Measurements from ENCODE around the gene OTOF. TPM values are rescaled to one million over a fixed set of nuclear protein-coding genes. Genes with fewer than 3 reads are reported as not detected.
A peak's percentile ranks its signal among the peaks of the same experiment; 100 is the strongest.

The OTOF gene
- total RNA-seq, 1 experiment from 2014 or later = not detected

GRCh38 chr2:26471766-26472706 is 5.9 kb downstream of the OTOF start:
- no peak for DNase-seq
- TF ChIP-seq CTCF (conservative IDR thresholded peaks at IDR 0.05) (0 out of 2 replicates have a peak, but pooled peaks have one; percentile 22), EZH2 (IDR thresholded peaks at IDR 0.05; ENCODE audit: low read depth) (no peak)
- no TSS peak for BruUV-seq (replicated peaks)
- Histone ChIP-seq H3K4me3 (no peak overlapping the region), H3K4me2 (no peak overlapping the region), H3K4me1 (replicated peaks; ENCODE audit: insufficient read depth) (no peaks in the 10 kb centered on the region), H3K36me3 (ENCODE audit: low read depth) (no peaks in the 10 kb centered on the region), H3K9me2 (ENCODE audit: insufficient read depth) (no peaks in the 10 kb centered on the region), H3K79me2 (ENCODE audit: low read depth) (no peaks in the 10 kb centered on the region), H3K27ac (no peak overlapping the region), H3F3A (ENCODE audit: insufficient read depth, low read depth) (peaks cover 12% of the 10 kb centered on the region; the same call in 1 of the 2 replicates), H3K9me3 (ENCODE audit: insufficient read depth, low read depth) (peaks cover 18% of the 10 kb centered on the region), H2AFZ (no peak overlapping the region), H4K20me1 (ENCODE audit: insufficient read depth) (no peaks in the 10 kb centered on the region), H3K27me3 (ENCODE audit: insufficient read depth, low read depth) (no peaks in the 10 kb centered on the region)
- ChIA-PET POLR2A (ENCODE audit: unreplicated experiment) (no interaction called here), CTCF (no interaction called here)
- intact Hi-C loops (cut with micrococcal nuclease; ENCODE audit: unreplicated experiment) = no loop called here

- peaks cover 18% of the 10 kb centered on the region for H3K9me3 ChIP-seq (ENCODE audit: insufficient read depth, low read depth)
- no peak overlapping the region for H3K4me3 ChIP-seq
- H3K4me2 ChIP-seq = no peak overlapping the region
- H2AFZ ChIP-seq = no peak overlapping the region
- no peaks in the 10 kb centered on the region for H4K20me1 ChIP-seq (ENCODE audit: insufficient read depth)
- H3K27ac ChIP-seq = no peak overlapping the region
- H3K9me2 ChIP-seq (ENCODE audit: insufficient read depth) = no peaks in the 10 kb centered on the region
- CTCF ChIA-PET = no interaction called here
- TF ChIP-seq CTCF (conservative IDR thresholded peaks at IDR 0.05) (no peak), EZH2 (IDR thresholded peaks at IDR 0.05; ENCODE audit: low read depth) (no peak)
- no peaks in the 10 kb centered on the region for H3K36me3 ChIP-seq (ENCODE audit: low read depth)
- intact Hi-C loops (cut with micrococcal nuclease; ENCODE audit: unreplicated experiment) = no loop called here
- H3K79me2 ChIP-seq (ENCODE audit: low read depth) = no peaks in the 10 kb centered on the region
- no TSS peak for BruUV-seq (replicated peaks)
- H3K4me1 ChIP-seq (replicated peaks; ENCODE audit: insufficient read depth) = 0 out of 2 replicates have a peak, but pooled peaks cover 5% of the 10 kb centered on the region
- POLR2A ChIA-PET (ENCODE audit: unreplicated experiment) = no interaction called here
- H3K27me3 ChIP-seq (ENCODE audit: insufficient read depth, low read depth) = no peaks in the 10 kb centered on the region
- peaks cover 12% of the 10 kb centered on the region; the same call in 1 of the 2 replicates for H3F3A ChIP-seq (ENCODE audit: insufficient read depth, low read depth)
- DNase-seq = no peak
Observed at GRCh38 chr2:26471289-26471688, 6.6 kb downstream of the OTOF start.

- no peak overlapping the region for H3K4me3 ChIP-seq
- CTCF ChIA-PET = interaction anchor here (0.7 kb wide), 1 partner anchor 118 kb away, joined by 3 read pairs; no protein-coding TSS in a partner anchor
- POLR2A ChIA-PET (ENCODE audit: unreplicated experiment) = no interaction called here
Observed at GRCh38 chr2:26470601-26471260, 7.2 kb downstream of the OTOF start.

More at GRCh38 chr2:26470601-26471260, 7.2 kb downstream of the OTOF start:
- H3K27ac ChIP-seq = no peak overlapping the region
- H3F3A ChIP-seq (ENCODE audit: insufficient read depth, low read depth) = peaks cover 11% of the 10 kb centered on the region; the same call in 1 of the 2 replicates
- H3K9me3 ChIP-seq (ENCODE audit: insufficient read depth, low read depth) = peaks cover 18% of the 10 kb centered on the region
- H3K4me1 ChIP-seq (replicated peaks; ENCODE audit: insufficient read depth) = 0 out of 2 replicates have a peak, but pooled peaks cover 5% of the 10 kb centered on the region
- H4K20me1 ChIP-seq (ENCODE audit: insufficient read depth) = no peaks in the 10 kb centered on the region
- BruUV-seq (replicated peaks) = no TSS peak
- H3K79me2 ChIP-seq (ENCODE audit: low read depth) = no peaks in the 10 kb centered on the region
- no peaks in the 10 kb centered on the region for H3K9me2 ChIP-seq (ENCODE audit: insufficient read depth)
- TF ChIP-seq CTCF (conservative IDR thresholded peaks at IDR 0.05) (no peak), EZH2 (IDR thresholded peaks at IDR 0.05; ENCODE audit: low read depth) (no peak)
- no peak for DNase-seq
- no peaks in the 10 kb centered on the region for H3K27me3 ChIP-seq (ENCODE audit: insufficient read depth, low read depth)
- intact Hi-C loops (cut with micrococcal nuclease; ENCODE audit: unreplicated experiment) = no loop called here
- H3K36me3 ChIP-seq (ENCODE audit: low read depth) = no peaks in the 10 kb centered on the region
- H3K4me2 ChIP-seq = no peak overlapping the region
- no peak overlapping the region for H2AFZ ChIP-seq

Data from PC-9 (cell line).